OCI-LY1 (cell line): ENCODE data around the gene GBX1.

Source experiments
- H2AFZ ChIP-seq: fragments of 200-600 bp; sonication (generic), shearing (Covaris generic); 2 replicates; pipeline ENCODE4 v1.6.0; 2014; ENCODE audit warnings: antibody characterized with exemption, mild to moderate bottlenecking, low read length
- H3F3A ChIP-seq: fragments of 200-600 bp; sonication (generic), shearing (Covaris generic); 2 replicates; pipeline ENCODE4 v1.6.0; 2014; ENCODE audit warnings: mild to moderate bottlenecking, antibody characterized with exemption, low read length, moderate library complexity; ENCODE audit not compliant: insufficient read depth
- H3K27ac ChIP-seq: fragments of 200-600 bp; sonication (generic); 2 replicates; pipeline ENCODE4 v1.5.1; 2014; ENCODE audit warnings: low read length, mixed run types, mild to moderate bottlenecking, low read depth; ENCODE audit not compliant: poor library complexity, severe bottlenecking
- H3K27me3 ChIP-seq: fragments of 200-600 bp; sonication (generic); 2 replicates; pipeline ENCODE4 v1.6.0; 2014; ENCODE audit warnings: antibody characterized with exemption, mild to moderate bottlenecking, low read length, moderate library complexity; ENCODE audit not compliant: insufficient read depth
- H3K36me3 ChIP-seq: fragments of 200-600 bp; sonication (generic); 2 replicates; pipeline ENCODE4 v1.6.1; 2014; ENCODE audit warnings: mild to moderate bottlenecking, antibody characterized with exemption, low read length, moderate library complexity, mixed read lengths; ENCODE audit not compliant: insufficient read depth
- H3K4me1 ChIP-seq: fragments of 200-600 bp; sonication (generic); 2 replicates; pipeline ENCODE4 v1.5.1; 2014; ENCODE audit warnings: mild to moderate bottlenecking, low read length, moderate library complexity; ENCODE audit not compliant: insufficient read depth, severe bottlenecking
- H3K4me2 ChIP-seq: fragments of 200-600 bp; sonication (generic), shearing (Covaris generic); 2 replicates; pipeline ENCODE4 v1.6.1; 2014; ENCODE audit warnings: low read length
- H3K4me3 ChIP-seq: fragments of 200-600 bp; sonication (generic); 2 replicates; pipeline ENCODE4 v1.5.1; 2014; ENCODE audit warnings: low read length, low read depth, mild to moderate bottlenecking, mixed read lengths; ENCODE audit not compliant: poor library complexity, severe bottlenecking
- H3K79me2 ChIP-seq: fragments of 200-600 bp; shearing (Covaris generic); 2 replicates; pipeline ENCODE4 v1.6.1; 2016; ENCODE audit warnings: mixed run types, low read length, mixed read lengths; ENCODE audit not compliant: insufficient read depth
- H3K9ac ChIP-seq: fragments of 200-600 bp; sonication (generic), shearing (Covaris generic); 2 replicates; pipeline ENCODE4 v1.6.1; 2014; ENCODE audit warnings: mild to moderate bottlenecking, low read length, mixed read lengths
- H3K9me2 ChIP-seq: fragments of 200-600 bp; sonication (generic), shearing (Covaris generic); 2 replicates; pipeline ENCODE4 v1.6.1; 2014; ENCODE audit warnings: low read depth, mild to moderate bottlenecking, low read length, mixed read lengths
- H3K9me3 ChIP-seq: fragments of 200-600 bp; shearing (Covaris generic); 2 replicates; pipeline ENCODE4 v1.6.1; 2014; ENCODE audit warnings: low read length, mixed read lengths
- H4K20me1 ChIP-seq: fragments of 200-600 bp; sonication (generic), shearing (Covaris generic); 2 replicates; pipeline ENCODE4 v1.6.0; 2016; ENCODE audit warnings: mild to moderate bottlenecking, low read length; ENCODE audit not compliant: insufficient read depth
- EZH2 ChIP-seq: fragments of 200-600 bp; sonication (generic), shearing (Covaris generic); IDR thresholded peaks from 2 replicates; pipeline ENCODE4 v1.8.0; 2017; ENCODE audit warnings: borderline replicate concordance, mixed run types, mild to moderate bottlenecking, antibody characterized with exemption, low read length, moderate library complexity, mixed read lengths
- TF ChIP-seq, protein P1 (sequence below): fragments of 200-600 bp; sonication (generic), shearing (Covaris generic); IDR thresholded peaks from 2 replicates; pipeline ENCODE4 v1.5.1; 2017; ENCODE audit warnings: mild to moderate bottlenecking, antibody characterized with exemption, low read length, moderate library complexity, mixed read lengths

Gene GBX1

DNA sequence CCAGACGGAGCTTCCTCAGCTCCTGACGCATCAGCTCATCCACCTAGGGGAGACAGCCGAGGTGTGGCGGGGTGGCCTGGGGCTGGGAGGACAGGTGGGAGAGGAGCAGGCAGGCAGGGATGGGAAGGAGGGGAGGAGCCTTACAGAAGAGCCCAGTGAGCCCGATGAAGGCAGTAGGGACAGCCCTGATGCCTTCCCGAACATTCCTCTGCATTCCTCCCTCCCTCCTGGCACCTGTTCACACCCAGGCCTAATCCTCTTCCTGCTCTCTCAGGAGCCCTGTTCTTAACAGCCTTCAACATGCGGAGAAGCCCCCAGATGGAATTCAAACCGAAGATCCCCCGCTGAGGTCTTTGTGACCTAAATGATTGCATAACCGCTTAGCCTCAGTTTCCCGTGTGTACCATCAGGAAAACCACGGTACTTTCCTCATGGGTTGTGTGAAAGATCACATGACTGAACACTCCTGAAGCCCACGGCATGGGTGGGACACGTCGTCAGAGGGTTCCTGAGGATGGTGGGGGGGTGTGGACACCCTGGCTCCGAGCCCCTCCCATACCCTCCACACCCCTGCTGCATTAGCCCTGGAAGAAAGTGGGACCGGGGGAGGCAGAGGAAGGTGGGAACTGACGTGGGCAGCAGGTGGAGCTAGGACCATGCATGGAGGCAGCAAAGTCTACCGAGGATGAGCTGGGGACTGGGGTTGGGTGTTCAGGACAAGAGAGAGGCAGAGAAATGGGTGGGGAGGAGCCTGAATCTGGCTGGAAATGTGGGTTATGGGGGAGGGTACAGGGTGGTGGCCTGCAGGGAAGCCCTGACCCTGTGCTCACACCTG is 28.3 kb upstream of the GBX1 start:
- H3K36me3 ChIP-seq: no peaks in the 10 kb centered on the region
- peaks cover 3% of the 10 kb centered on the region; the same call in 1 of the 2 replicates for H3K27me3 ChIP-seq

DNA sequence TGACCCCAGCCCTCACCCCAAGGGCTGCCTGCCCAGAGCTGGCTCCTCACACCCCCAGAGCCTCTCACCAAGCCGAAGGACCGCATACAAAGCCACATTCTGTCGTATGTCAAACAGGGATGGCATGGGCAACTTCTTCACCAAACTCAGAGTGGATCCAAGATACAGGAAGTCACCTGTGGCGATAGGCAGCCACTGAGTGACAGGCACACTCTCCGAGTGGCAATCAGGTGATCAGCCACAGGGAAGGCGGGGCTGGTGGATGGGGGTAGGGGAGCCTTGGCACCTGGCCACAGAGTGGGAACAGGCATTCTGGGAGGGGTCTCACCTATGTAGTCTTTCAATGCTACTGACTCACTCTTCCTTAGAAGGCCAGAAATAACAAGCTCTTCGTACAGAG is 26.7 kb upstream of the GBX1 start:
- Histone ChIP-seq H3K27me3 (peaks cover 10% of the 10 kb centered on the region; the same call in 1 of the 2 replicates), H3F3A (no peaks in the 10 kb centered on the region), H3K9me3 (no peaks in the 10 kb centered on the region), H2AFZ (no peak overlapping the region), H3K79me2 (no peaks in the 10 kb centered on the region), H3K4me2 (no peak overlapping the region), H3K4me1 (no peaks in the 10 kb centered on the region), H3K4me3 (no peak overlapping the region), H3K9ac (no peak overlapping the region), H3K27ac (no peak overlapping the region), H3K36me3 (no peaks in the 10 kb centered on the region), H3K9me2 (no peaks in the 10 kb centered on the region), H4K20me1 (no peaks in the 10 kb centered on the region)
- TF ChIP-seq EZH2: no peak
- TF ChIP-seq, protein P1, sequence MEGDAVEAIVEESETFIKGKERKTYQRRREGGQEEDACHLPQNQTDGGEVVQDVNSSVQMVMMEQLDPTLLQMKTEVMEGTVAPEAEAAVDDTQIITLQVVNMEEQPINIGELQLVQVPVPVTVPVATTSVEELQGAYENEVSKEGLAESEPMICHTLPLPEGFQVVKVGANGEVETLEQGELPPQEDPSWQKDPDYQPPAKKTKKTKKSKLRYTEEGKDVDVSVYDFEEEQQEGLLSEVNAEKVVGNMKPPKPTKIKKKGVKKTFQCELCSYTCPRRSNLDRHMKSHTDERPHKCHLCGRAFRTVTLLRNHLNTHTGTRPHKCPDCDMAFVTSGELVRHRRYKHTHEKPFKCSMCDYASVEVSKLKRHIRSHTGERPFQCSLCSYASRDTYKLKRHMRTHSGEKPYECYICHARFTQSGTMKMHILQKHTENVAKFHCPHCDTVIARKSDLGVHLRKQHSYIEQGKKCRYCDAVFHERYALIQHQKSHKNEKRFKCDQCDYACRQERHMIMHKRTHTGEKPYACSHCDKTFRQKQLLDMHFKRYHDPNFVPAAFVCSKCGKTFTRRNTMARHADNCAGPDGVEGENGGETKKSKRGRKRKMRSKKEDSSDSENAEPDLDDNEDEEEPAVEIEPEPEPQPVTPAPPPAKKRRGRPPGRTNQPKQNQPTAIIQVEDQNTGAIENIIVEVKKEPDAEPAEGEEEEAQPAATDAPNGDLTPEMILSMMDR: no peak

More for the DNA sequence above, 28.3 kb upstream of the GBX1 start:
- Histone ChIP-seq H3F3A (no peaks in the 10 kb centered on the region), H3K4me2 (no peak overlapping the region), H4K20me1 (no peaks in the 10 kb centered on the region), H3K79me2 (no peaks in the 10 kb centered on the region), H3K27ac (no peak overlapping the region), H3K4me3 (no peak overlapping the region), H3K9me3 (no peaks in the 10 kb centered on the region), H3K9ac (no peak overlapping the region), H3K9me2 (no peaks in the 10 kb centered on the region), H3K4me1 (no peaks in the 10 kb centered on the region), H2AFZ (no peak overlapping the region)
- TF ChIP-seq EZH2: no peak
- TF ChIP-seq, protein P1: no peak

DNA sequence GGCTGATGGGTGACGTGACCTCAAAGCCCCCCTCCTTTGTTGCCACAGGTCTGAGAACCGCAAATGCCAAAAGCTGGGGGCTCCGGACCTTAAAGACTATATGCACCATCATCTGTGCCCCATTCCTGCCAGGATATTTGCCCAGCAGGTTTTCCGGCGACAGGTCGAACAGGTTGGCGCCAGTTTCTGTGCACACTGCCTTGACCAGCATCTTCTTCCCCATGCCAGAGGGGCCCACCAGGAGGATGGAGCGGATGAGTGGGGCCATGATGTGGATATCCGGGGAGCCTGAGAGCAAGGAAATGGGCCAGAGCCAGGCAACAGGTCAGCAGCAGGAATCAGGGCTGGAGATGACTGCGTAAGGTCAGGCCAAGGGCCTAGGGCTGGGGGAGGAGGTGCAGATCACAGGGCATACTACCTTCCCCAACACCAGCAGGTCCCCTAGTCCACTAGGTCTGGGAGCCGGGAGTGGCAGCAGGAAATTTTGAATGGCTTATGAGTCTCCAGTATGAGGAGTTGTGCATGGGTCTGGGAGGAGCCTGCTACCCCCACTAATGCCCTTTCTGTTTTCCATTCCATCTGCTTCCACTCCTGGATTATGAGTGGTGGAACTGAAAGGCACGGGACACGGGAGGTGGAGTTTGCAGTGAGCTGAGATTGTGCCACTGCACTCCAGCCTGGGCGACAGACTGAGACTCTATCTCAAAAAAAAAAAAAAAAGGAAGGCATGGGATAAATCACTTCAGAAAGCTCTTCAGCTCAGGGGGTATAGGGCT is 25.9 kb upstream of the GBX1 start:
- no peak overlapping the region for H3K4me3 ChIP-seq
- no peak overlapping the region for H3K27ac ChIP-seq
- H4K20me1 ChIP-seq: no peaks in the 10 kb centered on the region
- TF ChIP-seq, protein P1: no peak
- TF ChIP-seq EZH2: no peak
- no peak overlapping the region for H2AFZ ChIP-seq
- H3K9me2 ChIP-seq: no peaks in the 10 kb centered on the region
- H3K27me3 ChIP-seq: peaks cover 10% of the 10 kb centered on the region; the same call in 1 of the 2 replicates
- H3K36me3 ChIP-seq: no peaks in the 10 kb centered on the region
- H3K9me3 ChIP-seq: no peaks in the 10 kb centered on the region
- H3F3A ChIP-seq: no peaks in the 10 kb centered on the region
- H3K4me1 ChIP-seq: no peaks in the 10 kb centered on the region
- H3K4me2 ChIP-seq: no peak overlapping the region
- no peaks in the 10 kb centered on the region for H3K79me2 ChIP-seq
- H3K9ac ChIP-seq: no peak overlapping the region
